HG02759 (cell line): ENCODE data around the gene ARL8A.

Source experiments
- ATAC-seq: cut with Tn5 transposase; IDR thresholded peaks from one replicate; pipeline ENCODE4 v1.9.1; 2021; ENCODE audit warnings: mild to moderate bottlenecking, moderate library complexity; ENCODE audit not compliant: unreplicated experiment

Gene ARL8A

DNA sequence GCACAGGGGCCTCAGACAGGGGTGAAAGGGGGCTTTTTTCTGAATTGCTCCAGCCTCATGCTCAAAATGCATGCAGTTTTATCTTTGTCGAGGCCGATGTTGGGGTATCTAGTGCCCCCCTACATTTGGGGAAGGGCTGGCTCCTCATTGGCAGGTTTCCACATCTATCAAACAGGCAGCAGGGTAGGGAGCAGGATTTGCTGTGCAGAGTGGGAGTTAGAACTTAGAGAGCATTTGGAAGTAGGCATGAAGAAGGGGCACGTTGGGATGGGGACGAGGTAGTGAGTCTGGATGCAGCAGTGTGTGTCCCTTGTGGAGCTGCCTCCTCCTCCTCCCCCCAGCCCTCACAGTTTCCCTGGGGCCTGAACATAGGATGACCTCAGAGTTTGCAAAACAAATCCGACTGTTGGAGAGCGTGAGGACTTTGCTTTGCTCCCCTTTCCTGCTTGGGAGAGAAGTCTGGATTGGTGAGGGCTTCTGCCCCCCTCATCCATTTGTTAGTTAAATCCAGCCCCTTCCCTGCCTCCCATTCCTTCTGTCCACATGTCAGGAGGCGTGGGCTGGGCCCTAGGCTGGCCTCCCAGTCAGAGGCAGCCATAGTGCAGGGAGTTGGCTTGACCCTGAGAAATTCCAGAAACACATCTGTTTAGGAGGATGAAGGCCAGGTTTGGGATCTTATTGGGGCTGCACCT is 58.7 kb downstream of the ARL8A start:
- no peak for ATAC-seq

DNA sequence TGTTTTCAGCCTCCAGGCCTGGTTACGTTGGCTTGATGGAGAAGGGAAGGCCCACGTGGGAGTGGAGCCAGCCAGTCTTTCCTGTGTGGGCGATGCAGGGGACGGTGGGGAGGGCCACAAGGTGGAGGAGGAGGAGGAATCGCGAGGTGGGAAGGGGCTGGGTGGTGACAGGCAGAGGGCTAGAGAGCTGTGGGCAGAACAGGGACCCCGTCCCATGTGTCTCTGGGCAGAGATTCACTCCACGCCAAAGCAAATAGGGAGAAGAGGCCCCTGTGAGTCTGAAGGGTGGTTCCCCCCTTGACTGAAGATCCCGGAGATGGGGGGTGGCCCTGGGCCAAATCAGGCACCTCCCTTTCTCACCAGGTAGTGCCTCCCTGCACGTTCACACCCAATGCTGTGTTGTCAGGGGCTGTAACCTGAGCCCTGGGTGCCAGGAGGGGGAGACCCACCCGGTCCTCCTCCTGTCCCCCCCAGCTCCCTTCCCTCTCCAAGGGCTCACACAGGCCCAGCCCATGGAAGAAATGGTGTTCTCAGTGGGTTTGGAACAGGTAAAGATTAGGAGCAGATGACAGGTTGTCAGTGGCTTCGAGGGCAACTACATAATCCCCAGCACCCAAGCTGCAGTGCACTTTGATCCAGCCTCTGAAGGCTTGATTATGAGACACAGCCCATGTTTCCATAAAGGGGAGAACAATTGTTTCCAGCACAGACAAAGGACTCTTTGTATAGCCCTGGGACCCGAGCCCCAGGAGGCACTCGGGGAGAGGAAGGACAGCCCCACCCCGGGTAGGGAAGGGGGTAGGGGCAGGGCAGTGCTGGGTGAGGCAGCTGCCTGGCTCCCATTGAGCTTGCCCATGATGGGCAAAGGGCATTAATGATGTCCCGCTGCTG is 59.5 kb downstream of the ARL8A start:
- no peak for ATAC-seq
